NB4 (cell line): ENCODE data around the gene CHAC2.

Experiments
- DNase-seq: peaks from one replicate; pipeline ENCODE4 v3.0.0; 2010; ENCODE audit warnings: low read depth
- H3K4me3 ChIP-seq: one replicate; pipeline ENCODE4 v1.5.1; 2011; ENCODE audit warnings: mild to moderate bottlenecking, low read depth, low read length, moderate library complexity
- CTCF ChIP-seq: IDR thresholded peaks from one replicate; pipeline ENCODE4 v1.5.1; 2012; ENCODE audit warnings: low read depth, low read length
- MYC ChIP-seq: IDR thresholded peaks from 2 replicates; pipeline ENCODE4 v1.6.1; 2011; ENCODE audit warnings: low read depth, low read length
- POLR2A ChIP-seq: IDR thresholded peaks from 2 replicates; pipeline ENCODE4 v1.6.1; 2011; ENCODE audit warnings: mild to moderate bottlenecking; ENCODE audit not compliant: insufficient read length; ENCODE audit errors: extremely low read depth
- TF ChIP-seq, protein P1 (sequence below): IDR thresholded peaks from 2 replicates; pipeline ENCODE4 v1.6.1; 2011; ENCODE audit warnings: low read depth, low read length

Gene CHAC2

GRCh38 chr2:53787614-53788289 lies 20.1 kb downstream of the CHAC2 start:
- H3K4me3 ChIP-seq, result peak overlapping the region; percentile 91
- TF ChIP-seq, protein P1, sequence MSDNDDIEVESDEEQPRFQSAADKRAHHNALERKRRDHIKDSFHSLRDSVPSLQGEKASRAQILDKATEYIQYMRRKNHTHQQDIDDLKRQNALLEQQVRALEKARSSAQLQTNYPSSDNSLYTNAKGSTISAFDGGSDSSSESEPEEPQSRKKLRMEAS, result peak; percentile 74; the same call in 1 of the 2 replicates
- TF ChIP-seq POLR2A (no peak), MYC (no peak), CTCF (no peak)
- peak; percentile 62 for DNase-seq

DNA sequence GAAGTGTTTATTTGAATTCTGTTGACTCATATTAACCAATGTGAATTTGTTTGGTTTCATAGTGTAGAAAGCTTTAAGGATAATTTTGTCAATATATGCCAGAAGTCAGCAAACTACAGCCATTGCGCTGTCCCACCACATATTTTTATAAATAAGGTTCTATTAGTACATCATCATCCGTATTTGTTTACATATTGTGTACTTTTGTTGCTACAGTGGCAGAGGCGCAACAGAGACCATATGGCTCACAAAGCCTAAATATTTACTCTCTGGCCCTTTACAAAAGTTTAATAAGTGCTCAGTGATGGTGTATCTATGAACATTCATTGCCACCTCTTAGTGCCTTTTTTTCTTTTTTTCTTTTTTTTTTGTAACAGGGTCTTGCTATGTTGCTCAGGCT lies 25.7 kb downstream of the CHAC2 start:
- TF ChIP-seq, protein P1, result no peak
- TF ChIP-seq CTCF (no peak), MYC (no peak), POLR2A (no peak)
- no peak for DNase-seq
- H3K4me3 ChIP-seq, result no peak overlapping the region

GRCh38 chr2:53793821-53794220 lies 26.2 kb downstream of the CHAC2 start:
- H3K4me3 ChIP-seq, result no peak overlapping the region
- no peak for DNase-seq
- TF ChIP-seq MYC (no peak), CTCF (no peak)

DNA sequence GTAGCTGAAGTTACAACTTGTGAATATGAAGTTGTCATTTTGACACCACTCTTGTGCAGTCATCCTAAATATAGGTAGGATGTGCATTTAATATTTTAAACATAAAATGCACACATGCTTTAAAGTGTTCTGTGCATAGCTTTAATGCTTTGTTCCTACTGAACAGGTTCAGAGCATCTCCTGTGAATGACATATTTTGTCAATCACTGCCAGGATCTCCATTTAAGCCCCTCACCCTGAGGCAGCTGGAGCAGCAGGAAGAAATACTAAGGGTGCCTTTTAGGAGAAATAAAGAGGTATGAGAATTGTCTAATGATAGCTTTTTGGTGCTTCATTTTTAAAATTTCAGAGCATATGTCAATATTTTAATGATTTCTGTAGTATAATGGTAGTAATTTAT lies 33.9 kb downstream of the CHAC2 start:
- DNase-seq, result no peak
- no peak for TF ChIP-seq POLR2A
- H3K4me3 ChIP-seq, result no peak overlapping the region

DNA sequence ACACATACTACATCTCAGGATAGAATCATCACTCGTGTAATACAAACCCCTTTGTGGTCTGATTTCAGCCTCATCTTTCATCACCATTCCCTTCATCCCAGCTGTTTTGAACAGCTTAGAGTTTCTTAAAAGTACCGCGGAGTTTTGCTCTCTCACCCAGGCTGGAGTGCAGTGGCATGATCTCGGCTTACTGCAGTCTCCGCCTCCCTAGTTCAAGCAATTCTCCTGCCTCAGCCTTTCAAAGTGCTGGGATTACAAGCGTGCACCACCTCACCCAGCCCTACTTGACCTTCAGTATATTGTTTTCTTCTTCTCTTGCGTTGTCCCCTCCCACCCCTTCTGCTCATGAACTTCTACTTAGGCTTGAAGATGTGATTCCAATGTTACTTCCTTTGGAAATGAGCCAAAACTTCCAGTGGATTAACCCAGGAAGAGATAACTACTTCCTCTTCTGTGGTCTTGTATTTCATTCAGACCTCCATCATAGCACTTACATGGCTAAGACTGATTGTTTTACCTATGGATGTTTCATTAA lies 35.1 kb downstream of the CHAC2 start:
- no peak overlapping the region for H3K4me3 ChIP-seq
- no peak for DNase-seq
- no peak for TF ChIP-seq POLR2A
- TF ChIP-seq, protein P1, result no peak
- TF ChIP-seq CTCF, result no peak
- TF ChIP-seq MYC, result no peak

DNA sequence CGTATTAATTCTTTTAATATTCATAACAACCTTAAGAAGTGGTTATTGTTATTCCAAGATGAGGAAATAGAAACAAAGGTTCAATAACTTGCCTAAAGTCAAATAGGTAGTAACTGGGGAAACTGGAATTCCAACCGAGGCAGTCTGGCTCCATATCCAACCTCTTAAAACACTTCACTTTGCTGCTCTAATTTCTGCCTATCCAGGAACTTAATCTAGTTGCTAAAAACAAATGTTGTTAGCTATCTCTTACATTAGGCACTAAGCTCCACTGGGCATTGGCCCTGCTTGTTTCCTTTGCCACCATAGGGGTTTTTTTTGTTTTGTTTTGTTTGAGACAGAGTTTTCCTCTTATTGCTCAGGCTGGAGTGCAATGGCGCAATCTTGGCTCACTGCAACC lies 44.0 kb downstream of the CHAC2 start:
- TF ChIP-seq MYC (no peak), CTCF (no peak), POLR2A (no peak)
- TF ChIP-seq, protein P1, result no peak
- DNase-seq, result no peak
- H3K4me3 ChIP-seq, result no peak overlapping the region
